Activated naive CD4-positive, alpha-beta T cell treated with anti-CD3 and anti-CD28 coated beads for 36 hours (primary cell): ENCODE measurements around the gene SLC37A3. TPM values are rescaled to one million over a fixed set of nuclear protein-coding genes. Genes with fewer than 3 reads are reported as not detected.

Source experiments
- CTCF ChIA-PET: fragments of 350-600 bp; sonication (Branson Sonifier 250); formaldehyde crosslinking; loops from one replicate; lab custom pipeline; 2021; ENCODE audit warnings: antibody characterized with exemption; lab: Charles Lee
- DNase-seq: peaks from one replicate; pipeline ENCODE4 v3.0.0-alpha.2; 2020
- H3K27ac Mint-ChIP-seq: one replicate; pipeline ENCODE4 v1.8.0; 2021; ENCODE audit warnings: mild to moderate bottlenecking, mixed read lengths
- H3K27me3 Mint-ChIP-seq: one replicate; pipeline ENCODE4 v1.8.0; 2021; ENCODE audit warnings: low read depth, mixed read lengths
- H3K36me3 Mint-ChIP-seq: one replicate; pipeline ENCODE4 v1.8.0; 2021; ENCODE audit warnings: low read depth, mixed read lengths
- H3K4me1 Mint-ChIP-seq: one replicate; pipeline ENCODE4 v1.8.0; 2021; ENCODE audit warnings: low read depth, mixed read lengths
- H3K4me3 Mint-ChIP-seq: one replicate; pipeline ENCODE4 v1.8.0; 2021; ENCODE audit warnings: mild to moderate bottlenecking, moderate library complexity, mixed read lengths
- H3K9me3 Mint-ChIP-seq: one replicate; pipeline ENCODE4 v1.8.0; 2021; ENCODE audit warnings: mixed read lengths
- intact Hi-C: fragments of 100-400 bp; cut with micrococcal nuclease; formaldehyde crosslinking; loops from one replicate; pipeline ENCODE4 v1.15.1; 2023
- total RNA-seq, 2 experiments: library from RNA; stranded (reverse); gene quantifications; one replicate each; pipeline ENCODE4 v1.2.3, GENCODE V29; 2021

Gene SLC37A3, protein sequence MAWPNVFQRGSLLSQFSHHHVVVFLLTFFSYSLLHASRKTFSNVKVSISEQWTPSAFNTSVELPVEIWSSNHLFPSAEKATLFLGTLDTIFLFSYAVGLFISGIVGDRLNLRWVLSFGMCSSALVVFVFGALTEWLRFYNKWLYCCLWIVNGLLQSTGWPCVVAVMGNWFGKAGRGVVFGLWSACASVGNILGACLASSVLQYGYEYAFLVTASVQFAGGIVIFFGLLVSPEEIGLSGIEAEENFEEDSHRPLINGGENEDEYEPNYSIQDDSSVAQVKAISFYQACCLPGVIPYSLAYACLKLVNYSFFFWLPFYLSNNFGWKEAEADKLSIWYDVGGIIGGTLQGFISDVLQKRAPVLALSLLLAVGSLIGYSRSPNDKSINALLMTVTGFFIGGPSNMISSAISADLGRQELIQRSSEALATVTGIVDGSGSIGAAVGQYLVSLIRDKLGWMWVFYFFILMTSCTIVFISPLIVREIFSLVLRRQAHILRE
- 10 to 100 TPM; 25.6 to 28.7 TPM for total RNA-seq

DNA sequence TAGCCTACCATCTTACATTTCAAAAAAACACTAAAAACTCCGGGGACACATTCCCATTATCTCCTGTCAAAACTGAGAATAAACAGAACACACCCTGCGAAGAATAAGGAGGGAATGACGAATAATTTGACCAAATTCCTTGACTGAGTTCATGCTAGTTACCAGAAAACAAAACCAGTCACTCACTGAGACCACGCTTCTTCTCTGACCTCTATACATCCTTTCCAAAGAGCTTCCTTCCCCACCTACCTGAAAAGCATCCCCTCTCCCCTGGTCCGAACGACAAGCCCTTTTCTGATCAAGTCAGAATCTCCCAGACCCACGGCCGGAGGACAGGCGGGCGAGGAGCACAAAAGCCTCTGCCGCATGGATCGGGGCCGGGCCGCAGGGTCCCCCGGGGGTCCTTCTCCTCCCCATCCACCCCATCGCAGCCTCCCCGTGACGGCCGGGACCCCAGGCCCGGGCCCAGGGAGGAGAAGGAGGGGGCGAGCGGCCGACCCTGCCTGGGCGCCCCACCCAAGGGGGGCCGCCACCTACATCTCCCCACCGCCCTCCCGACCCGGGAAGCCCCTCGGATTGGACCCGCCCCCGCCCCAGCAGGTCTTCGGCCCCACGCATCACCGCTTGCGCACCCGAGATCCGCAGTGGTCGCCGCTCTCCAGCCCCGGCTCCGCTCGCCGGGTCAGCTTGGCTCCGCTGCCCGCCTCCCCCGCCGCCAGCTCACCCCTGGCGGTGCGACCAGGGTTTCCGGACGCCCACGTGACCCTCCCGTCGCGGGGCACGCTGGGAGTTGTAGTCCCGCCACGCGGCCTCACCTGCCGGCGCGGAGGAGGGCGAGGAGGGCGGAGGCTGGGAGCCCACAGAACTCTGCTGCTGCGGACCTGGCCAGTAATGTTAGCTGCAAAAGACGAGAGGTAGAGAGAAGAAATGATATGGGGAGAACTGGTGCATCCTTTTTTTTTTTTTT lies at the start of gene SLC37A3:
Gene SLC37A3 (minus strand): TSS at position 747 of the 967 bp plus-strand sequence. CDS start 16,004 bp downstream, outside the sequence.
- H3K4me3 Mint-ChIP-seq = peak within 1 kb of the TSS; percentile 81
- intact Hi-C loops = loop anchor here (1.0 to 5.0 kb wide), 3 partner anchors 22 to 1281 kb away; partner anchors contain the start of gene MKRN1
- DNase-seq = peak; percentile 90
- peaks cover 26% of the 10 kb centered on the region for H3K4me1 Mint-ChIP-seq
- CTCF ChIA-PET = no interaction called here
- H3K9me3 Mint-ChIP-seq = no peaks in the 10 kb centered on the region
- peak within 1 kb of the TSS; percentile 69 for H3K27ac Mint-ChIP-seq
- no peaks in the 10 kb centered on the region for H3K27me3 Mint-ChIP-seq
- H3K36me3 Mint-ChIP-seq = peaks cover 5% of the 10 kb centered on the region

DNA sequence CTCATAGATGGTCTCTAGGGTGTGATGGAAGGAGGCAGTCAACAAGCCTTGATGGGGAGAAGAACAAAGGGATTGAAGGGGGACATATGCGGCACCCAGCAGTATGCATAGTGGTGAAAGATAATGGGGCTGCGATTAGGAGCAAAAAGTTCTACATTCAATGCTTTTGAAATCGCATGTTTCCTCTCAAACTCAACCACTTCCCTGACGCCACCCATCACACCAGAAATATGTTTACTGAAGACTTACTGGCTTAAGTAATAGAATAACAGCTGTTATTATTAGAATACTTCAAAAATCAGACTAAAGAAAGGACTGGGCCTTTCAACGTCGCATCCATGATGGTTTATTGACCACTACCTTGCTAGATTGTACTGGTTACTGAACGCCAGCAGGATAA lies 49.5 kb upstream of the SLC37A3 start:
- CTCF ChIA-PET = no interaction called here
- H3K4me1 Mint-ChIP-seq = peaks cover 13% of the 10 kb centered on the region
- H3K27ac Mint-ChIP-seq = no peak overlapping the region
- H3K36me3 Mint-ChIP-seq = no peaks in the 10 kb centered on the region
- no peaks in the 10 kb centered on the region for H3K27me3 Mint-ChIP-seq
- no peaks in the 10 kb centered on the region for H3K9me3 Mint-ChIP-seq
- no peak for DNase-seq
- intact Hi-C loops = no loop called here
- H3K4me3 Mint-ChIP-seq = no peak overlapping the region

DNA sequence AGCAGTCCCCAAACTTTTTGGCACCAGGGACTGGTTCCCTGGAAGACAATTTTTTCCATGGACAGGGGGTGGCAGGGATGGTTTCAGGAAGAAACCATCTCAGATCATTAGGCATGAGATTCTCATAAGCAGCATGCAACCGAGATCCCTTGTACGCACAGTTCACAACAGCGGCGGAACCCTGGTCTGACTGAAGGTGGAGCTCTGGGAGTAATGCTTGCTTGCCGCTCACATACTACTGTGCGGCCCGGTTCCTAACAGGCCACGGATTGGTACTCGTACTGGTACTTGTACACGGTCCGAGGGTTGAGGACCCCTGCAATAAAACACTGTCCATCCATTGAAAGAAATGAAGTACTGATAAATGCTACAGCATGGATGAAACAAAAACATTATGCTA lies 48.1 kb upstream of the SLC37A3 start:
- CTCF ChIA-PET = interaction anchor here (1.4 kb wide), 1 partner anchor 8 kb away, joined by 3 read pairs; no protein-coding TSS in a partner anchor
- H3K4me3 Mint-ChIP-seq = no peak overlapping the region
- H3K36me3 Mint-ChIP-seq = no peaks in the 10 kb centered on the region
- peak overlapping the region; percentile 41 for H3K27ac Mint-ChIP-seq
- H3K9me3 Mint-ChIP-seq = no peaks in the 10 kb centered on the region
- intact Hi-C loops = no loop called here
- DNase-seq = peak; percentile 9
- H3K4me1 Mint-ChIP-seq = peaks cover 8% of the 10 kb centered on the region
- no peaks in the 10 kb centered on the region for H3K27me3 Mint-ChIP-seq

DNA sequence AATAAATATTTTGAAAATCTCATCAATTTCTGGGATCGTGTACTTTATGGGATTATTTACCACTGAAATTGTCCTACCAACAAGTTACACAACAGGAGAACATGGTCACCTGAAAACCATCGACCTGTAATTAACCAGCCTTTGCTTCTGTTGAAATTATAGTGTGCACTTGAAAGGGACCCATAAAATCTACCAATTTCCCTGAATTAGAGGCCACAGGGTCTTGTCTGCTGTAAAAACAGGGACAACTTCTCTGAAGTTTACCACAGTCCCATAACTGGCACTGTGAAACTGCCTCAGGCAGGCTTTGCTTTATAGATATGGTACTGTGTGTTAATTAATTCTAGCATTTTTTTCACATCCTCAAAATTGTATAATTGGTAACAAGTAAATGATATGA lies 43.2 kb upstream of the SLC37A3 start:
- H3K27ac Mint-ChIP-seq = no peak overlapping the region
- no peaks in the 10 kb centered on the region for H3K9me3 Mint-ChIP-seq
- intact Hi-C loops = loop anchor here (5.0 kb wide), 1 partner anchor 39 kb away; the partner anchor contains the start of gene RAB19
- no peak for DNase-seq
- CTCF ChIA-PET = interaction anchor here (0.7 kb wide), 1 partner anchor 1293 kb away, joined by 5 read pairs; no protein-coding TSS in a partner anchor
- H3K4me3 Mint-ChIP-seq = no peak overlapping the region
- H3K36me3 Mint-ChIP-seq = no peaks in the 10 kb centered on the region
- peaks cover 7% of the 10 kb centered on the region for H3K4me1 Mint-ChIP-seq
- H3K27me3 Mint-ChIP-seq = no peaks in the 10 kb centered on the region

DNA sequence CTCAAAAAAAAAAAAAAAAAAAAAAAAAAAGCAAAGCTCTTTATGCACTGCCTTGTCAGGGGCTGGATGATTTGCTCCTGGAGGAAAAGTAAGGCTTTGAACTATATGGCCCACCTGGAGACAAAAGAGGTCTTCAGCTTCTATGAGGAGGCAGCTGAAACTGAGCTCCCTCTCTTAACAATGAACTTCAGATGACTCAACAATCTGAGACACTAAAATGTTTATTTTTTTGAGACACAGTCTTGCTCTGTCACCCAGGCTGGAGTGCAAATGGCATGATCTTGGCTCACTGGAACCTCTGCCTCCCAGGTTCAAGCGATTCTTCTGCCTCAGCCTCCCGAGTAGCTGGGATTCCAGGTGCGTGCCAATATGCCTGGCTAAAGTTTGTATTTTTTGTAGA lies 42.3 kb upstream of the SLC37A3 start:
- Mint-ChIP-seq H3K27me3 (no peaks in the 10 kb centered on the region), H3K9me3 (no peaks in the 10 kb centered on the region), H3K4me1 (peaks cover 7% of the 10 kb centered on the region), H3K4me3 (no peak overlapping the region), H3K36me3 (no peaks in the 10 kb centered on the region), H3K27ac (no peak overlapping the region)
- intact Hi-C loops = loop anchor here (5.0 kb wide), 1 partner anchor 38 kb away; the partner anchor contains the start of gene RAB19
- CTCF ChIA-PET = interaction anchor here (0.8 to 1.7 kb wide), 2 partner anchors 36 to 66 kb away, joined by 3 to 4 read pairs; no protein-coding TSS in a partner anchor
- DNase-seq = no peak

DNA sequence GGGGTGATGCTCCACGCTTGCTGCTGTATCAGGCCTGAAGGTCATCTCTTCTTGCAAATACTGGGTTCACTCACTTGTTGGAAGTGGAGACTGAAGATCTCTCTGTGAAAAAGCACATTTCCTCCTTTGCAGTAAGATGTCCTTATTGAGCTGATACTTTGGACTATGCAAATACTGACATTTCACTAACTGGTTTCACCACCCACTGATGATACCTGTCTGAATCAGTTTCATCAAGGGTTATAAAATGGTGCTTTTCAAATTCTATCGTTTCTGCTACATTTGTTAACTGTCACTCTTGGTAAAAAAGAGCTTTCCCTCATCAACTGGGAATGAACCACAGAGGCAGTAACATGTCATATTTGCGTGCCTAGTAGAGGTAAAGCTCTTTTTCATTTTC lies 41.0 kb upstream of the SLC37A3 start:
- Mint-ChIP-seq H3K27ac (no peak overlapping the region), H3K36me3 (no peaks in the 10 kb centered on the region), H3K27me3 (no peaks in the 10 kb centered on the region), H3K4me1 (peaks cover 7% of the 10 kb centered on the region), H3K4me3 (no peak overlapping the region), H3K9me3 (no peaks in the 10 kb centered on the region)
- intact Hi-C loops = no loop called here
- CTCF ChIA-PET = interaction anchor here (0.7 to 1.7 kb wide), 6 partner anchors 12 to 65 kb away, joined by 3 to 6 read pairs (median 4); no protein-coding TSS in a partner anchor
- no peak for DNase-seq

DNA sequence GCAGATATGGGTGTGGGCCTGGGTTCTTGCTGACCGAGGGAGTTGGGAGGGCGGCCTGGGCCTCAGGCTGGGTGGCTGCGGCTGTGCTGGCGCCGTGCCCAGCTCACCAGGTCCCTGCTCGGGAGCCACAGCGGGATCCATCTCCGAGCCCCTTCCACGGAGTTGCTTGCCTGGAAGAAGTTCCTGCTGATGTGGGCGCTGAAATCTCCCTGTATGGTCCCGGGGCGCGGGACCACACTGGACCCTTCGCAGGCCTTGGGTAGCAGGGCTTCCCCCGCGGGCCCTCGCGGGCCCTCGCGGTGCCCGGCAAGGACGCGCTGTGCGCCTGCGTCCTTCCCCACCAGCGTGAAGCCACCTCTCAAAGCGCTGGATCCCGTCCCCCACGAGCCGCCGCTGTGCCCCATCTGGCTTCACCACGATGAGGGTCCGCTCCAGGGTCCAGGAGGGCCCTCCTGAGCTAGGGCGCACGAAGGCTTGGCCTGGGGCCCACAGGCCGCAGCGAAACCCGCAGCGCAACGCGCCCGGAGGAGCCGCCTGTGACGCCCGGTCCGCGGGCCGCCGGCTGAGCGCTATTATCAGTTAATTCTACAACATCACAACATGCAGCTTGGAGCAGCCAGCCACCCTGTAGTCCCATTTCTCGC lies 37.0 kb upstream of the SLC37A3 start:
- CTCF ChIA-PET = no interaction called here
- Mint-ChIP-seq H3K4me1 (peaks cover 7% of the 10 kb centered on the region), H3K9me3 (no peaks in the 10 kb centered on the region), H3K36me3 (no peaks in the 10 kb centered on the region), H3K27ac (no peak overlapping the region), H3K4me3 (no peak overlapping the region), H3K27me3 (no peaks in the 10 kb centered on the region)
- no peak for DNase-seq
- intact Hi-C loops = no loop called here

DNA sequence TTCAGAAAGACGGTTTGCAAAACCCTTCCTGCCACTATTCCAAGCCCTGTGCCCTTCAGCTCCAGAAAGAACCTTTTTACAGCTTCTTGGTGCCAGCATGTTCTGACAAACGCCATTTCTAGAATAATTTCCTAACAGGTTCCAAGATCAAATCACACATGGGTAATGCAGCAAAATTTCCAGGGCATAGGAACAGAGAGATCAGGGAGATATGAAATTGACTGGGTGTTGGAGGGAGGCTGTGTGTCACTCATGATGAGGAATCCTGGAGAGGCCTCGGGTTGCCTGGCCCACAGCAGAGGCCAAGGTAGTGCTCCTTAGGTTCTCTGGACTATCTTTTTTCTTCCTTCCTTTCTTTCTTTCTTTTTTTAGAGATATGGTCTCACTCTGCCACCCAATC lies 35.1 kb upstream of the SLC37A3 start:
- Mint-ChIP-seq H3K27me3 (no peaks in the 10 kb centered on the region), H3K36me3 (no peaks in the 10 kb centered on the region), H3K9me3 (no peaks in the 10 kb centered on the region), H3K4me3 (no peak overlapping the region), H3K4me1 (no peaks in the 10 kb centered on the region), H3K27ac (no peak overlapping the region)
- no peak for DNase-seq
- CTCF ChIA-PET = no interaction called here
- intact Hi-C loops = no loop called here

DNA sequence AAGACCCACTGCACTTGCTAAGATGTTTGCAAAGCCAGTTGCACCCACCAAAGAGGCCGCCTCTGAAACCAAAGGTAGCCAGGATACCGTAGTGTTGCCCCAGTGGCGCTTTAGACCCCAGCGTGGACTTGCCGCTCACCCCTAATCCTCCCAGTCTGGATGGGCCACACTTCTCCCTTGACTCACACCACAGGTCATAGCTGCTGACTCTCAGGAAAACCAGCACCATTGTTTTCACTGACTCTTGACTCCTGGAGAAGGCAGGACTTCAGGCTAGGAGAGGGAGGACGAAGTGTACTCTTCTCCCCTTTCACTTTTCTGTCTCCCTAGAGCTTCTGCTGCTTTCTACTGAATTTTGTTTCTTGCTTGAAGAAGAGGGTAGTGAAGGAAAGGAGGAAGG lies 27.8 kb upstream of the SLC37A3 start:
- Mint-ChIP-seq H3K36me3 (no peaks in the 10 kb centered on the region), H3K27me3 (no peaks in the 10 kb centered on the region), H3K4me1 (no peaks in the 10 kb centered on the region), H3K9me3 (no peaks in the 10 kb centered on the region), H3K4me3 (no peak overlapping the region), H3K27ac (no peak overlapping the region)
- CTCF ChIA-PET = no interaction called here
- intact Hi-C loops = no loop called here
- no peak for DNase-seq

DNA sequence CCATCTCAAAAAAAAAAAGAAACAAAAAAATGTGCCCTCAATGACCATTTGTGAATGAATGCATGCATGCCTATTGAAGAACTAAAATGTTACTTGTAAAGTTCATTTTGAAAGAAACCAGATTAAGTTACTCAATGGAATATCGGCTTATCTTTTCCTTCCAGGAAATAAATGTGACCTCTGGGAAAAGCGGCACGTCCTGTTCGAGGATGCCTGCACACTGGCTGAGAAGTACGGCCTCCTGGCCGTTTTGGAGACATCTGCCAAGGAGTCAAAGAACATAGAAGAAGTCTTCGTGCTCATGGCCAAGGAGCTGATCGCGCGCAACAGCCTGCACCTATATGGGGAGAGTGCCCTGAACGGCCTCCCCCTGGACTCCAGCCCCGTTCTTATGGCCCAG lies 27.4 kb upstream of the SLC37A3 start:
- Mint-ChIP-seq H3K4me3 (no peak overlapping the region), H3K27me3 (no peaks in the 10 kb centered on the region), H3K36me3 (no peaks in the 10 kb centered on the region), H3K9me3 (no peaks in the 10 kb centered on the region), H3K27ac (no peak overlapping the region), H3K4me1 (no peaks in the 10 kb centered on the region)
- CTCF ChIA-PET = no interaction called here
- intact Hi-C loops = no loop called here
- no peak for DNase-seq

DNA sequence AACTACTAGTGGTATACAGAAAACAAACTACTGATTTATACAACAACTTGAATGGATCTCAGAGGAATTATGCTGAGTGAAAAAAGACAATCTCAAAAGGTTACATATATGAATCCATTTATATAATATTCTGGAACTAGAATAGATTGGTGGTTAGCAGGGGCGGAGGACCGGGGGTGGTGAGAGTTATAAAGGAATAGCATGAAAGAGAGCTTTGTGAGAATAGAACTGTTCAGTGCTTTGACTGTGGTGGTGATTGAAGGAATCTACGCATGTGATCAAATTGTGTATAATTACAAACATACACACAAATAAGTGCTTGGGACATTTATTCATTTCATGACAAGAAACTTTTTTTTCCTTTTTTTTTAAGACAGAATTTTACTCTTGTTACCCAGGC lies 25.2 kb upstream of the SLC37A3 start:
- no peaks in the 10 kb centered on the region for H3K36me3 Mint-ChIP-seq
- no peak overlapping the region for H3K4me3 Mint-ChIP-seq
- CTCF ChIA-PET = no interaction called here
- intact Hi-C loops = no loop called here
- no peaks in the 10 kb centered on the region for H3K4me1 Mint-ChIP-seq
- no peak overlapping the region for H3K27ac Mint-ChIP-seq
- no peaks in the 10 kb centered on the region for H3K27me3 Mint-ChIP-seq
- no peak for DNase-seq
- no peaks in the 10 kb centered on the region for H3K9me3 Mint-ChIP-seq

DNA sequence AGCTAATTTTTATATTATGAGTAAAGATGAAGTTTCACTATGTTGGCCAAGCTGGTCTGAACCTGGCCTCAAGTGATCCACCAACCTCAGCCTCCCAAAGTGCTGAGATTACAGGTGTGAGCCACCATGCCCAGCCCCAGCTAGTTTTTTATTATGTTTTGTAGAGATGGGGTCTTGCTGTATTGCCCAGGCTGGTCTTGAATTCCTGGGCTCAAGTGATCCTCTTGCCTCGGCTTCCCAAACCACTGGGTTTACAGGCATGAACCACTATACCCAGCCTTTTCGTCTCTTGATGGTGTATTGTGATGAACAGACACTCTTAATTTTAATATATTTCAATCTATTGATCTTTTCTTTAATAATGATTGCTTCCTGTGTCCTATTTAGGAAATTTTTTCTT lies 23.2 kb upstream of the SLC37A3 start:
- Mint-ChIP-seq H3K27ac (no peak overlapping the region), H3K4me1 (peaks cover 4% of the 10 kb centered on the region), H3K4me3 (no peak overlapping the region), H3K27me3 (no peaks in the 10 kb centered on the region), H3K9me3 (no peaks in the 10 kb centered on the region), H3K36me3 (no peaks in the 10 kb centered on the region)
- intact Hi-C loops = no loop called here
- DNase-seq = no peak
- CTCF ChIA-PET = no interaction called here
